GM21367 (cell line): Measurements from ENCODE around the gene GATAD1.
"Not testable (repeated sequence)": the region's sequence is repeated elsewhere in the genome, so short reads cannot be mapped to it uniquely, and the experiment has no call there.

ENCODE experiments used
- ATAC-seq: cut with Tn5 transposase; IDR thresholded peaks from one replicate; pipeline ENCODE4 v1.9.1; 2021; ENCODE audit not compliant: unreplicated experiment

Gene GATAD1, protein sequence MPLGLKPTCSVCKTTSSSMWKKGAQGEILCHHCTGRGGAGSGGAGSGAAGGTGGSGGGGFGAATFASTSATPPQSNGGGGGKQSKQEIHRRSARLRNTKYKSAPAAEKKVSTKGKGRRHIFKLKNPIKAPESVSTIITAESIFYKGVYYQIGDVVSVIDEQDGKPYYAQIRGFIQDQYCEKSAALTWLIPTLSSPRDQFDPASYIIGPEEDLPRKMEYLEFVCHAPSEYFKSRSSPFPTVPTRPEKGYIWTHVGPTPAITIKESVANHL

DNA sequence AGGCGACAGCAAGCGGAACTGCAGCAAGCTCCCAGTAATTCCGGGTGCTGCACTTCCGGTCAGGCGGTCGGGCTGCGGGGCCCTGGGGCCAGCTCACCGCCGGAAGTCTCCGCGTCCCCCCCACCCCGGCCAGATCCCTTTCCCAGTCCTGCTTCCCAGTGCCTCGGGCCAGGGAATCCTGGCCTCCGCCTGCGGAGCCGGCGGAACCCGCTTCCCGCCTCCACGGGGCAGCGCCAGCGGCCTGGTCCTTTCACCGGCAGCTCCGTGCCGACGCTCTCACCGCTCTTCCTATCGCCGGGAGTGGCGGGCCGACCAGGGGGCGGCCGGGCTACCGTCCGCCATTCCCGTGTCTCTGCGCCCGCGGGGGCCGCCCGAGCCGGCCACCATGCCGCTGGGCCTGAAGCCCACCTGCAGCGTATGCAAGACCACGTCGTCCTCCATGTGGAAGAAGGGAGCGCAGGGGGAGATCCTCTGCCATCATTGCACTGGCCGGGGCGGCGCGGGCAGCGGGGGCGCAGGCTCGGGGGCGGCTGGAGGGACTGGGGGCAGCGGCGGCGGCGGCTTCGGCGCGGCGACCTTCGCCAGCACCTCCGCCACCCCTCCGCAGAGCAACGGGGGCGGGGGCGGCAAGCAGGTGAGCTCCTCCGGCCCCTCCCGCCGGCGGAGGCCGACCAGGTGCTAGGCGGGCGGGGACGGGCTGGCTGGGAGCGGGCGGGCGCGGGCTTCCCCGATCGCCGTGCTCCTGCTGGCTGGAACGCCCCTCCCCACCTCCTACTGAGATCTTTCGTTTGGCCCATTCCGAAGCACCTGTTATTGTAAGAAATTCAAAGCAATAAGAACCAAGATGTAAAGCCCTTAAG, at the start of gene GATAD1:
Gene GATAD1, plus strand, starts transcription at position 138 of the 860 bp plus-strand sequence. Its CDS starts 248 bp downstream, at position 386.
- peak; percentile 90 for ATAC-seq

DNA sequence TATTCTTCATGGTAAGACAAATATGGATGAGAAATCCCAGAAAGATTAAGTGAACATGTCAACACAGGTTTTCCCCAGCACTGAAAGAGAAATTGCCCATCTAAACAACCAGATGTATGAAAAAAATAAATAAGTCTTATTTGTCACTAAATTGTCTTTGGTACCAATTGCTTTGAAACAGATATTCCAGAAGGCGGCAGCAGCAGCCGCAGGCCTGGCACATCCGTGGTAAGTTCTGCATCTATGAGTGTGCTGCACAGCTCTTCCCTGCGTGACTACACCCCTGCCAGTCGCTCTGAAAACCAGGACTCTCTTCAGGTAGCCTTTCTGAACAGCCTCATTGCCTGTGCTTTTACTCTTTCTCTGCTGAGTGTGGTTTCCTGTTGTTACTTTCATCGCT, 49.7 kb upstream of the GATAD1 start:
- ATAC-seq, result no peak

DNA sequence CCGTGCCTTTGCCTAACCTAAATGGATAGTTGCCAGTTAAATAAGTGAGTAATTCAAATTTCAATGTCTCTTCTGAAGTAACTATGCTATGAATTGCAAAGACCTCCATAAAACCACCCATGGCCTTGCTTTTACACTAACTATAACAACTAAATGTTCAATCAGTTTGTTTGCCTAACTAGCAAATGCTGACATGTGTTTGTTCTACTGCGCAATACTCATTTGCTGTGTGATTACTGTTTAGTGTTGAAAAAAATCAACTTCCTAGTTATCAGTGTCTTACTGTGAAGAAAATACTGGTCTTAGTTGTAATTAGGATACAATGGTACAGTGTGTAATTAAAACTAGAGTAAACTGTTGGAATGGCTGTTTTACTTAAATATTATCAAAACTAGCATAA, 47.3 kb upstream of the GATAD1 start:
- ATAC-seq, result no peak

DNA sequence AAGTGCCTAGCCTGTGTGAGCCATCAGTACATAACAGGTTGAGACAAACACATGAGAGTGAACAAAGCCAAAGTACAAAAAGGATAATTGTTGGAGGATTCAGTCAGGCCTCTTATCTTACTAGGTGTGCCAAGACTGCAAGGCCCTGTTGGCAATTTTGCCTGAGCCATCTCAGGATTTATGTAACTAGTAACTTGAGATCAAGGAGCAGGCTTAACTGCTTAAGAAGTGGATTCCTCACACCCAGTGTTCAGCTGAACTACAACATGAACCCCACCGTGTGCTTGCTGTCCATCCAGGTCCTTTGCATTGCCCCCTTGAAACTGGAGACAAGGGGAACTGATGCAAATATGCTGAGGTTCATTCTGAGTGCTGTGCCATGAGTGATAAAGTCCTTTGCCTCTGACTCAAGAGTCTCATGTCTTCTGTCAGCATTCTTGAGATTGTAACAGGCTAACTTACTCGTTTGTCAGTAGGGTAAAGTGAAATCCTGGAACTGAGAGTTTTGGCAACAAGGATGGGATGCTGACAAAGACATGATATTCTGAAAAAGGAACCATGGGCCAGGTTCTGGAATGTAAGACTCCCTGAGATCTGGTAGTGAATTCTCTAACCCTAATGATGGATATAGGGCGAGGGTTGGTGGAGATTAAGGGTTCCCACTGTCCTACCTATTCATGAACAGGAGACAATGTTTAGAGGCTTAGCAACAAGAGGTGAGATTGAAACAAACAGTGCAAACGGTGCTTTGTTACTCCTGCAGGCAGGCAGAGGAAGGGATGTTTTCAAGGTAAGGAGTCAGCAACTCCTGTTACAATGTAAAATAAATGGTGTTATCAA, 44.1 kb upstream of the GATAD1 start:
- ATAC-seq, result no peak

DNA sequence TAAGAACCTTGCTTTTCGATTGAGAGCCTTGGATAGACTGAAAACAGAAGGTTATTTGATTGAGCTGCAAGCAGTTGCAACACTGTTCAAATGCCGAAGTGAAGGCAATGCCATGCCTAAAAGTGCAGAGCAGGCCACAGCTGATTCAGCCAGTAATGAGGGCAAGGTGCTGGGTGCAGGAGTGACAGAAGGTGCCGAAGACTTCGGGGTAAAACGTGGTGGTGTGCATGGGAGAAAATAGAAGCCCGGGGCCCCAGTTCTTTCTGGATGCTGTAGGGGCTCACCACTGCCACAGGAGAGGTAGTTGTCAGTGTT, 43.6 kb upstream of the GATAD1 start:
- ATAC-seq, result no peak

DNA sequence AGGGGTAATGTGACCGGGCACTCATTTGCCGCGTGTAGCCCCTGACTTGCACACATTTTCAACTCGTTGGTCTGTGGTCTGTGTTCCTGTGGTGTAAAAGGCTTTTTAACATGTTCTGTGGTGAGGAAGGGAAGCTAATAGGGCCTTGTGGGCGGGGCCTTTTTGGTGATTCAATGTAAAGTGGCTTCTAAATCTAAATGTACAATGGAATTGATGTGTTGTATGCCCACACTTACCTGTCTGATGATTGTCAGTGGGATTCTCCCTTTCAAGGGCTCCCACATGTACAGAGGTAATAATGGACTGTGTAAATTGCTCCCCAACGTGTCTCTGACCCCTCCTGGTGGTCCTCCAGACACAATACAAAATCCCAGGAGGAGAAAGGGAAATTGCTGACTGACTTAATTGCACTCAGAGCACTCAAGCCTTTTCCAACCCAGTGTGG, 43.1 kb upstream of the GATAD1 start:
- ATAC-seq, result no peak

DNA sequence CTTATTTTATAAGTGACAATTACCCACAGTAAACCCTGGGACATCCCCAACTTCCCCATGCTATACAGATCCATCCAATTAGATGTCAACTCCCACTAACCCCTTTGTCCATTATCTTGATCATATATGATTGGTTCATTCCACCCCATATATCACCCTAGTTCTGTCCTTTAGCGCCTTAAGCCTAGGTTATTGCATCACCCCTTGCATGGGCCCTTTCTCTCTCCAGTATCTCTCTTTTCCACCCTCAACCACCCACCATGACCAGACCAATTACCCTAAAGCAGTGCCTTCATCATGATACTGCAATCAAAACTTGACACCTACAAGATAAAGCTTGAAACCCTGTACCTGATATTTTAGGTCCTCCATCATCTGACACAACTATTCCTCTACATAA, 37.9 kb upstream of the GATAD1 start:
- ATAC-seq, result no peak

DNA sequence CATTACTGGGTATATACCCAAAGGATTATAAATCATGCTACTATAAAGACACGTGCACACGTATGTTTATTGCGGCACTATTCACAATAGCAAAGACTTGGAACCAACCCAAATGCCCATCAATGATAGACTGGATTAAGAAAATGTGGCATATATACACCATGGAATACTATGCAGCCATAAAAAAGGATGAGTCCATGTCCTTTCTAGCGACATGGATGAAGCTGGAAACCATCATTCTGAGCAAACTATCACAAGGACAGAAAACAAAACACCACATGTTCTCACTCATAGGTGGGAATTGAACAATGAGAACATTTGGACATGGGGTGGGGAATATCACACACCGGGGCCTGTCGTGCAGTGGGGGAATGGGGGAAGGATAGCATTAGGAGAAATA, 37.1 kb upstream of the GATAD1 start:
- ATAC-seq, result not testable (repeated sequence)

DNA sequence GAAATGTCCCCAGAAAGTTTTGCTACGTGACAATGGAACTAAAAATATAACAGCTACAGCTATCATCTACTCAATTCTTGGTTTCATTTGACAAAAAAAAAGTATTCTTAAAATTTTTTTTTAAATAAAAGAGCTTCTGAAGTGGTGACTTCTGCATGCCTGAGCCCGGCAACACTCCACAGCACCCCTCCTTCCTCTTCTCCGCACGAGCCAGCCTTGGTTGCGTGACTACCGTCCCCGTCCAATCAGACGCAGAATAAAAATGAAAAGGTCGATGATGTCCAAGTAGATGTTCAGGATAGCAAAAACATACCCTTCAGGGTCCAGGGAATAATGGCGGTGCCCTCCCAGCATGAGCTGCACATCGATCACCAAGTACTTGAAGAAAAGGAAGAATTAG, 34.5 kb upstream of the GATAD1 start:
- ATAC-seq, result no peak

DNA sequence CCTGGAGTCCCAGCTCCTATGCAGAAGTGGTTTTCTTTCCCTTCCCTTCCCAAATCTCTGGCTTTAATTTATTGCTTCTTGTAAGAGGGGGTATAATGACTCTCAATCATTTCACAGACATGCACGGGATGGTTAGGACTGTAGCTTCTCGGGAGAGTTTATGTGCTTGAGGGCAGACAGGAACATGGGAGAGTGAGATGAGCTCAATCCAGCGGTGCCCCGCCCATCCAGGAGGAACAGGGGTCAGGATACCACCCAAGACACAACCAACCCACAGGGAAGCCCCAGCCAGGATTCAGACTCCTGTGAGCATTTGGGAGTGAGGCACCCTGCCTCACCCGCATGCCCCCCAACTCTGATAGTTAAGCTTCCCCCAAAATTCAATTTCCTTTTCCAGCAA, 33.7 kb upstream of the GATAD1 start:
- ATAC-seq, result no peak

DNA sequence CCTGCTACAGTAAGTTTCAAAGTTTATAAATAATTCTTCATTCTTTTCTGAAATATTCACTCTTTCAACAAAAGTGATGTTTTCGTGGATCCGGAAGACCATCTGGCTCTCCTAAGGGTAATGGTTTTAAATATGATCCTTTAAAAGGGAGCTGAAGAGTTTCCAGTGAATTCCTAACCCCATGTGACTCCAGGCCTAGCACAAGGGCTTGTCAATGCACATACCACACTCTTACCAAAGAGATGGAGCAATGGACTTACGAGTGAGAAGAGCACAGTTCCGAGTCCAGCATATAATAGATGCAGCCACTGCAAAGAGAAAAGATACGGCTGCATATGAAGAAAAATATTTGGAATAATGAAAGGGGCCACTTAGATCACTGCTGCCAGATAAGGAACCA, 32.1 kb upstream of the GATAD1 start:
- ATAC-seq, result no peak

DNA sequence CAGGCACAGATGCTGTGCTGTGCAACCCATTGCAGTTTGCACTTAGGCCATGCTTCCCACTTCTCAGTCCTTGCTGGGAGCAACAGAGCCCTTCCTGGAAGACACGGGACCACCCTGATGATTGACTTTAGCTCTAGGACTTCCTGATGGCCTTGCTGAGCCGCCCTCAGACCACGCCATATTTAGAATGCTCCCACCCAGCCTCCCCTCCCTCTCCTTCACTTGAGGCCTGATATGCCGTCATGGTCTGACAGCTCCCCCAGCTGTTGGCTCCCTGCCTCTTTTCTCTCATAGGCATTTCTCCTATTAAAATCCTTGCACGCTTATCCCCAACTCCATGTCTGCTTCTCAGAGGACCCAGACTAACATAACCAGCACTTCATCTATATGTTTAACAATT, 29.4 kb upstream of the GATAD1 start:
- no peak for ATAC-seq

DNA sequence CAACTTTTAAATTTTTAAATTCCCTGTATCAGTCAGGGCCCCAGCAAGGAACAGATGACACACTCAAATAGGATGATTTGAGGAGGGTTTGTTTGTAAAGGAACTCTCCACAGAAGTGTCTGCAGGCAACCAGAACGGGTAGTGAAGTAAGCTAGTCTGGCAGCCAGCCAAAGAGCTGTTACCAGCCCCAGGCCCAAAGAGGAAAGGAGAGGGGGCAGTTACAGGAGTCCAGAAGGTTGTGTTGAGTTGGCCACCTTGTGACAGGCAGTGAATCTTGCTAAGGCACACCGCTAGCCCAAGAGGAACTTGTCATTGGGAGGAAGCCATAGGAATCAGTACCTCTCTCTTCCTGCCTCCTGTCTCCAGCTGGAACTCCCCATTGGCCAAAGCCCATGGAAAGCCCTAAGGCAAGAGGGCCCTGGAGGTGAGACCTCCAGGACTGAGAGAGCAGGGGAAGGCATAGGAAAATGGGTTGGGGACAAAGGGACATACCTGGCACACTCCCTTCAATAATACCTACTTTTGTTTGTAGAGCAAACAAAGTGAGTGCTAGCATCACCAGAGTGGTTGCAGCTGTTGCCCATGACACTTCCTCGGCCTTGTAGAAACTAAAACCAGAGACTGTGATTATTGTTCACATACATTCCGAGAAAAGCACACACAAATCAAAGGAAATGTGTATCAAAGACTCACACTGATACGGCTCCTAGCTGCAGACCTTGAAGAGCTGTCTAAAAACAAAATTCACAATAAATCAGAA, 25.4 kb upstream of the GATAD1 start:
- ATAC-seq, result no peak

DNA sequence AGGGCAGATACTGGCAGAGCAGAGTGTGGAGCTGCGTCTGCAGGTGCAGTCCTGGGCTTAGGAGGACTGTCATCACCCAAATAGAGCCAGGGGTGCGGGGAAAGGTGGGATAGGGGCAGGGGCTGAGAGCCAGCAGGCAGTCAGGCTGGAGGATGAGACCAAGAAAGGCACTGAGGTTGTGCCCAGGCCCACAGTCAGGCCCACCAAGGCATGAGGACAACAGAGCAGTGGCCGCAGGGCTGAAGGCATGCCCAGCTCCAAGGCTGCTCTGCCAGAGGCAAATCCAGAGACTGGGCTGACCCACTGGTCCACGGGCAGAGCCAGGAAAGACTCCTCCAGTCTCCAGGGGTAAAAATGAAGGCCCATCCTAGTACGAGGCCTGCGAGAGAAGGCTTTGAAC, 24.4 kb upstream of the GATAD1 start:
- ATAC-seq, result no peak

DNA sequence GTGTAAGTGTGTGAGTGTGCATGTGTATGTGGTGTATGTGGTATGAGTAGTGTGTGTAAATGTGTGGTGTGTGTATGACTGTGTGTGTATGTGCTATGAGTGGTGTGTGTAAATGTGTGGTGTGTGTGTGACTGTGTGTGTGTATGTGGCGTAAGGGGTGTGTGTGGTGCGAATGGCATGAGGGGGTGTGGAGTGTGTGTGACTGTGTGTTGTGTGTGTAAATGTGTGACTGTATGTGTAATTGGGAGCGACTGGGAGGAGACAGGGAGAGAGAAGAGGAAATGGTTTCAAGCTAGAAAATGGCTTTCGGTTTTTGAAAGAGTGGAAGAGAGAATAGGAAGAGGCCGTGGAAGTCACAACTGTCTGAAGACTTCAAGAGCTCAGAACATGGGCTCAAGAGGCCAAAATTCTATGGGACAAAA, 23.6 kb upstream of the GATAD1 start:
- no peak for ATAC-seq

DNA sequence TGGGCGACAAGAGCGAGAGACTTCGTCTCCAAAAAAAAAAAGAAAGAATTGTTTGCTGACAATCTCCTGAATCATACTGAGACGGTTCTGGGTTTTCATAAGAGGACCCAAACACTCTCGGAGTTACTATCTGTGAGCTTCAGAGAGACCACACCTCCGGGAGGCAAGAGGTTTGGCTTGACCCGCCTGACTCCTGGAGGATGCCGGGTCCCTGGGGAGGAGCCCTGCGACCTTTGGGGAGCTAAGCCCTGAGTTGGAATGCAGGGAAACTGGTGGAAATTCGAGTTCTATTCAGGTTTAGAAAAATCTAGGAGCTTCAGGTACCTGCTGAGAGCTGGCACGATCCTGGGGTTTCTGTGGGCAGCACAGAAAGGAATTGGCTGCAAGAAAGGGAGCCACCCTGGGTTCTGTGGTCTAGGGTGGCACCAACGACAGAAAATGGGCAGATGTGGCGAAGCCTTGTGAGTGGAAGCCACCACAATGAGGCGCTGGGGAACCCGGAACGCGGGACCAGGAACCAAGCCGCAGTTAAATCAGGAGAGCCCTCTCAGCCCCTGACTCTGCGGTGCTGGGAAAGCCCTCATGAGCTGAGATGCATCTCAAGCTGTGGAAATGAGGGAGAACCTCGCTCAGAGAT, 21.9 kb upstream of the GATAD1 start:
- ATAC-seq, result no peak

DNA sequence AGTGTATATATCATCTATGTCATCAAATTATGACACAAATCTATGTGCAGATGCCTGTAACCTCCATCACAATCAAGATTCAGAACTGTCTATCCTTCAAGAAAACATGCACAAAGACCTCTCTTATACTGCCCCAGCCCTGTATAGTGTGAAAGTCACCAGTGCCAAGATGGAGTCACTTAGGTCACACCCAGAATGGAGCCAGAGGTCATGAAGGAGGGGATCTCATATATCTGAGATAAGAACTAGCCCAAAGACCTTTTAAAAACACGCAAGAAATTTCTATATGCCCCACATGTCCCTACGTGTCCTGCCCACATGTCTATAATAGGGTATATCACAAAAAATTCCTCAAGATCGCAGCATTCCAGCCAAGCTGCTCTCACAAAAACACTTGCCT, 20.1 kb upstream of the GATAD1 start:
- ATAC-seq, result no peak

DNA sequence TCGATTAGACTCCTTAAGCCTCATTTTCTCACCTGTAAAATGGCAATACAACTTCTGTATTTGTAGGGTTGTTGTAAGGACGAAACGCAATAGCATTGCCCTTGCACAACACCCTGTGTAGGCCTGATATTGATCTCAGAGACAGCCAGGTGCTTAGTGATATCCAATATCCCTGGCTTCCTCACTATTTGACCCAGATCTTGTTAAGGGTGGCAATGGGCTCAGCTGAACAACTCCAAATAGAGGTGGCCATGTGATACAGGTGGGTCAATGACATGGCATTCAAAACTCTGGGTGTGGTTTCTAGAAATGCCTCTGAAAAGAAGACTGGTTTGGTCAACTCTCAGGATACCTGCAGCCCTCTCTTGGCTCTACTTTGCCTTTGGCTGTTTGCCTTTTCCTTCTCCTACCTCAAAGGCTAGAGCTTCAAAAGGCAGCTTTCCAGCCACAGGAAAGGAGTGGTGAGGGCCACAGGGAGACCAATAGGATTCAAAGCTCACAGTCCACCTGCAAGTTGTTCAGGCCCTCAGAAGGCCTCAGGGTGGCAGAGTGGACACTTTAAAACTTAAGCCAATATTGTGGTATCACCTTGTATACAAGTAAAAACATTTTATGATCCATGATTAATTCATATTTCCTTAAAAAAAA, 14.9 kb upstream of the GATAD1 start:
- ATAC-seq, result no peak

DNA sequence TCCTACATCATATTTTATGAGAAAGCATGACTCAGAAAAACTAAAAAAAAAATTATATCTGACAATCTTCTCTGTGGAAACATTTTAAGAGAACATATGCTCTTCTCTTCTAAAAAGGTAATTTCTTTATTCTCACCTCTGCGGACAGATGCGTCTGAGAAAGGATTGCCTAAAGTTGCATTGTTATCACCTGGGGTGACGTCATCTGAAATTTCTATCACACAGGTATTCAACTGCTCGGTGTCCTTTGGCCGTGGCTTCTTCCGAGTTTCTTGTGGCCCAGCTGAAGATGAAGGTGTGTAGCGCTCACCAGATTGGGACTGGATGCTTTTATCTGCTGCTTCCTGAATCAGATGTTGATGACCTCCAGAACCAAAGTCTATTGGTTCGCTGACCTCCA, 14.3 kb upstream of the GATAD1 start:
- ATAC-seq, result no peak

DNA sequence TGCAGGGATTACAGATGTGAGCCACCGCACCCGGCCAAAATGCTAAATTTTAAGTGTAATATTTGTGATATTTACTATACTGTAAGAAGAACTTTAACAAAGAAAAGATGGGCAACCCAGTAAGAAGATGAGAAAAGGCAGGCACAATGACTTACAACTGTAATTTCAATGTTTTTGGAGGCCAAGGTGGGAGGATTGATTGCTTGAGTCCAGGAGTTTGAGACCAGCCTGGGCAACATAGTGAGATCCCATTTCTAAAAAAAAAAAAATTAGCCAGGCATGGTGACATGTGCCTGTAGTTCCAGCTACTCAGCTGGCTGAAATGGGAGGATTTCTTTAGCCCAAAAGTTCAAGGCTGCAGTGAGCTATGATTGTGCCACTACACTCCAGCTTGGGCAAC, 11.7 kb upstream of the GATAD1 start:
- ATAC-seq, result no peak
